Upper lobe of right lung (tissue), 1 donor: ENCODE measurements around the gene NYAP2. TPM values are rescaled to one million over a fixed set of nuclear protein-coding genes. Genes with fewer than 3 reads are reported as not detected.

Experiments
- ATAC-seq: fragments of 200-7000 bp; cut with Tn5 transposase; one replicate; pipeline ENCODE4 v1.9.1; 2020; ENCODE audit warnings: mild to moderate bottlenecking, moderate library complexity
- DNase-seq: peaks from one replicate; pipeline ENCODE4 v3.0.0-alpha.2; 2020
- H3K27ac ChIP-seq: fragments of 200-600 bp; one replicate; pipeline ENCODE4 v1.8.0; 2022
- H3K27me3 ChIP-seq: fragments of 200-600 bp; one replicate; pipeline ENCODE4 v1.8.0; 2022; ENCODE audit warnings: mild to moderate bottlenecking
- H3K36me3 ChIP-seq: fragments of 200-600 bp; one replicate; pipeline ENCODE4 v1.8.0; 2022
- H3K4me1 ChIP-seq: fragments of 200-600 bp; one replicate; pipeline ENCODE4 v1.8.0; 2022
- H3K4me3 ChIP-seq: fragments of 200-600 bp; one replicate; pipeline ENCODE4 v1.8.0; 2022; ENCODE audit warnings: mild to moderate bottlenecking
- H3K9me3 ChIP-seq: fragments of 200-600 bp; one replicate; pipeline ENCODE4 v1.8.0; 2022
- CTCF ChIP-seq: fragments of 200-600 bp; IDR thresholded peaks from one replicate; pipeline ENCODE4 v1.8.0; 2022; ENCODE audit warnings: antibody characterized with exemption
- intact Hi-C: fragments of 100-400 bp; cut with DNase I; formaldehyde crosslinking; loops from one replicate; pipeline ENCODE4 v1.11.0; 2022
- total RNA-seq: library from RNA; stranded (reverse); fragmentation: NEBNext Ultra II Directional; extraction: Animal tissue kit (Norgen Biotek cat#: 25700); gene quantifications from one replicate; pipeline ENCODE4 v1.2.1, GENCODE V29; 2021
- donor health status: DM: no; HTN: yes; CAD: no; lungs with severe emphysema.

The NYAP2 gene
- total RNA-seq, 1 donor from 2014 or later: 0.93 TPM

- no peak overlapping the region for H3K27ac ChIP-seq
- H3K4me3 ChIP-seq: no peak overlapping the region
- no peak for TF ChIP-seq CTCF
- no peaks in the 10 kb centered on the region for H3K4me1 ChIP-seq
- H3K36me3 ChIP-seq: no peaks in the 10 kb centered on the region
- intact Hi-C loops: no loop called here
- no peaks in the 10 kb centered on the region for H3K9me3 ChIP-seq
- DNase-seq (no peak), ATAC-seq (no peak)
- no peaks in the 10 kb centered on the region for H3K27me3 ChIP-seq
Observed at GRCh38 chr2:225636558-225636957, 237.0 kb downstream of the NYAP2 start.

GRCh38 chr2:225637259-225637658 lies 237.7 kb downstream of the NYAP2 start:
- Histone ChIP-seq H3K4me3 (no peak overlapping the region), H3K36me3 (no peaks in the 10 kb centered on the region), H3K9me3 (no peaks in the 10 kb centered on the region), H3K27me3 (no peaks in the 10 kb centered on the region), H3K27ac (no peak overlapping the region), H3K4me1 (no peaks in the 10 kb centered on the region)
- intact Hi-C loops: no loop called here
- no peak for TF ChIP-seq CTCF
- DNase-seq: no peak
- ATAC-seq: no peak

- no peak for DNase-seq
- Histone ChIP-seq H3K27me3 (no peaks in the 10 kb centered on the region), H3K4me3 (no peak overlapping the region), H3K4me1 (no peaks in the 10 kb centered on the region), H3K9me3 (no peaks in the 10 kb centered on the region), H3K36me3 (no peaks in the 10 kb centered on the region), H3K27ac (no peak overlapping the region)
- intact Hi-C loops: no loop called here
- TF ChIP-seq CTCF: no peak
- ATAC-seq: no peak
Observed at GRCh38 chr2:225640550-225640949, 241.0 kb downstream of the NYAP2 start.

- peaks cover 9% of the 10 kb centered on the region for H3K27me3 ChIP-seq
- DNase-seq (no peak), ATAC-seq (no peak)
- no peak overlapping the region for H3K27ac ChIP-seq
- intact Hi-C loops: no loop called here
- no peak overlapping the region for H3K4me3 ChIP-seq
- TF ChIP-seq CTCF: no peak
- H3K4me1 ChIP-seq: no peaks in the 10 kb centered on the region
- no peaks in the 10 kb centered on the region for H3K36me3 ChIP-seq
- H3K9me3 ChIP-seq: no peaks in the 10 kb centered on the region
Observed at GRCh38 chr2:225649274-225649673, 249.8 kb downstream of the NYAP2 start.

GRCh38 chr2:225650041-225650440 lies 250.5 kb downstream of the NYAP2 start:
- TF ChIP-seq CTCF: no peak
- intact Hi-C loops: no loop called here
- no peak overlapping the region for H3K27ac ChIP-seq
- H3K9me3 ChIP-seq: no peaks in the 10 kb centered on the region
- H3K27me3 ChIP-seq: peaks cover 9% of the 10 kb centered on the region
- ATAC-seq: no peak
- H3K4me3 ChIP-seq: no peak overlapping the region
- H3K36me3 ChIP-seq: no peaks in the 10 kb centered on the region
- no peaks in the 10 kb centered on the region for H3K4me1 ChIP-seq
- DNase-seq: no peak
